Dorsolateral prefrontal cortex (tissue), 118 donors: ENCODE measurements around the gene USP17L13. TPM values are rescaled to one million over a fixed set of nuclear protein-coding genes. Genes with fewer than 3 reads are reported as not detected.

Experiments
- total RNA-seq, 120 experiments: library from RNA; stranded (reverse); gene quantifications; one replicate each; pipeline versions ENCODE4 v1.2.3 to v1.2.4, GENCODE V29; 2022

The USP17L13 gene
- total RNA-seq, 120 experiments from 2014 or later = not detected

Other genes starting within 250 kb of the USP17L13 start
- under 1 TPM in 2 of 120 experiments, not detected in 118; 0.19 to 0.24 TPM for gene FAM90A26, start 54.5 kb upstream of the USP17L13 start, total RNA-seq
- gene USP17L10, start 14.2 kb upstream of the USP17L13 start, total RNA-seq = not detected
- gene USP17L11, start 9.5 kb upstream of the USP17L13 start, total RNA-seq = under 1 TPM in 1 of 120 experiments, not detected in 119; 0.28 TPM
- not detected for gene USP17L12, start 4.7 kb upstream of the USP17L13 start, total RNA-seq
- not detected for gene USP17L15, start 9.5 kb downstream of the USP17L13 start, total RNA-seq
- not detected for gene USP17L17, start 19.0 kb downstream of the USP17L13 start, total RNA-seq
- not detected for gene USP17L18, start 23.7 kb downstream of the USP17L13 start, total RNA-seq
- gene USP17L19, start 28.5 kb downstream of the USP17L13 start, total RNA-seq = not detected
- gene USP17L20, start 33.2 kb downstream of the USP17L13 start, total RNA-seq = under 1 TPM in 1 of 120 experiments, not detected in 119; 0.24 TPM
- not detected for gene USP17L21, start 38.0 kb downstream of the USP17L13 start, total RNA-seq
- gene USP17L22, start 42.7 kb downstream of the USP17L13 start, total RNA-seq = not detected
- not detected for gene USP17L24, start 100.3 kb downstream of the USP17L13 start, total RNA-seq
- not detected for gene USP17L25, start 105.0 kb downstream of the USP17L13 start, total RNA-seq
- not detected for gene USP17L26, start 109.8 kb downstream of the USP17L13 start, total RNA-seq
- not detected for gene USP17L5, start 114.5 kb downstream of the USP17L13 start, total RNA-seq
- gene USP17L27, start 119.3 kb downstream of the USP17L13 start, total RNA-seq = not detected
- not detected for gene USP17L28, start 124.0 kb downstream of the USP17L13 start, total RNA-seq
- gene USP17L29, start 128.7 kb downstream of the USP17L13 start, total RNA-seq = not detected
- gene USP17L30, start 138.2 kb downstream of the USP17L13 start, total RNA-seq = not detected
- gene DEFB131A, start 219.5 kb downstream of the USP17L13 start, total RNA-seq = not detected